WERI-Rb-1 (cell line): Measurements from ENCODE around the gene TM9SF1.

Experiments used
- DNase-seq: peaks from one replicate; pipeline ENCODE4 v3.0.0-alpha.2; 2020
- H3K27ac ChIP-seq: fragments of 250-450 bp; sonication (Bioruptor Pico); 2 replicates; pipeline ENCODE4 v1.5.1; 2020; ENCODE audit warnings: mild to moderate bottlenecking, moderate library complexity
- H3K27me3 ChIP-seq: fragments of 250-450 bp; sonication (Bioruptor Pico); 2 replicates; pipeline ENCODE4 v1.5.1; 2021; ENCODE audit warnings: mild to moderate bottlenecking, low read depth, moderate library complexity; ENCODE audit not compliant: insufficient read depth, severe bottlenecking
- H3K36me3 ChIP-seq: fragments of 250-450 bp; sonication (Bioruptor Pico); 2 replicates; pipeline ENCODE4 v1.5.1; 2020; ENCODE audit warnings: mild to moderate bottlenecking, moderate library complexity
- H3K4me3 ChIP-seq: 2 replicates; pipeline ENCODE4 v1.5.1; 2011; ENCODE audit warnings: low read depth, mild to moderate bottlenecking, control low read depth, low read length
- H3K9me3 ChIP-seq: fragments of 250-450 bp; sonication (Bioruptor Pico); 2 replicates; pipeline ENCODE4 v1.5.1; 2021; ENCODE audit warnings: mild to moderate bottlenecking, moderate library complexity; ENCODE audit not compliant: severe bottlenecking
- TF ChIP-seq, protein P1 (sequence below): IDR thresholded peaks from 2 replicates; pipeline ENCODE4 v1.5.1; 2011; ENCODE audit warnings: low read depth, mild to moderate bottlenecking, control low read depth, inconsistent platforms, low read length

The TM9SF1 gene

DNA sequence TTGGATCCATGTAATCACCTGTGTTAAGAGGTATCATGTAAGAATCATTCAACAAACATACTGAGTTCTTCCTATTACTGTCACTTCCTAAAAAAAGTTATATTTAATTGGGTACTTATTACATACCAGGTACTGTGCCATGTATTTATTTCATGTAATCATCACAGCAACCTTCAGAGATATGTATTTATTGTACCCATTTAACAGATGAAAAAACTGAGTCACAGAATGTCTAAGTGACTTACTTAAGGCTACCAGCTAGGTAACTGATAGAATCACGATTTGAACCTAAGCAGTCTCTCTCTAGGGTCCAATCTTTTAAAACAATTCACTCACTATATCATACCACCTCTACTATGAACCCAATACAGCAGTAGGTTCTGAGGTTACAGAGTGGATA lies 50.8 kb downstream of the TM9SF1 start:
- no peak for DNase-seq
- Histone ChIP-seq H3K27me3 (no peaks in the 10 kb centered on the region), H3K27ac (no peak overlapping the region), H3K36me3 (peaks cover 32% of the 10 kb centered on the region), H3K9me3 (no peaks in the 10 kb centered on the region), H3K4me3 (no peak overlapping the region)
- TF ChIP-seq, protein P1, sequence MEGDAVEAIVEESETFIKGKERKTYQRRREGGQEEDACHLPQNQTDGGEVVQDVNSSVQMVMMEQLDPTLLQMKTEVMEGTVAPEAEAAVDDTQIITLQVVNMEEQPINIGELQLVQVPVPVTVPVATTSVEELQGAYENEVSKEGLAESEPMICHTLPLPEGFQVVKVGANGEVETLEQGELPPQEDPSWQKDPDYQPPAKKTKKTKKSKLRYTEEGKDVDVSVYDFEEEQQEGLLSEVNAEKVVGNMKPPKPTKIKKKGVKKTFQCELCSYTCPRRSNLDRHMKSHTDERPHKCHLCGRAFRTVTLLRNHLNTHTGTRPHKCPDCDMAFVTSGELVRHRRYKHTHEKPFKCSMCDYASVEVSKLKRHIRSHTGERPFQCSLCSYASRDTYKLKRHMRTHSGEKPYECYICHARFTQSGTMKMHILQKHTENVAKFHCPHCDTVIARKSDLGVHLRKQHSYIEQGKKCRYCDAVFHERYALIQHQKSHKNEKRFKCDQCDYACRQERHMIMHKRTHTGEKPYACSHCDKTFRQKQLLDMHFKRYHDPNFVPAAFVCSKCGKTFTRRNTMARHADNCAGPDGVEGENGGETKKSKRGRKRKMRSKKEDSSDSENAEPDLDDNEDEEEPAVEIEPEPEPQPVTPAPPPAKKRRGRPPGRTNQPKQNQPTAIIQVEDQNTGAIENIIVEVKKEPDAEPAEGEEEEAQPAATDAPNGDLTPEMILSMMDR, result no peak

DNA sequence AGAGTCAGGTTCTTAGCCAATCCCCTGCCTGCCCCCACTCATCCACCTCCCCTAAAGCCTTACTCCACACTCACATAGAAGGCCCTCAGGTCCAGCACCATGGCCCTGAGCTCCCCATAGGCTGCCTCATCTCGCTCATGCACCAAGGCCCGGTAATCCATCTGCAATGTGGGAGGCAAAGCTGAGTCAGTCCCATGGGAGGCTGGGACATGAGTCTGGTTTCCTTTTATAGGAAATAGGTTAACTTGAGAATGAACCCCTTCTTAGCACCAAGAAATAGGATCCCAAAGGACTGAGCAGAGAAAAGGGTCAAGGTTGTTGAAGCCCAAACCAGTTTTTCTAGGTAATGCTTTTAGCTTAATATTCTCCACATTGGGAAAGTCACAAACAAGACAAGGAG lies 51.7 kb downstream of the TM9SF1 start:
- Histone ChIP-seq H3K36me3 (peaks cover 32% of the 10 kb centered on the region), H3K27me3 (no peaks in the 10 kb centered on the region), H3K27ac (no peak overlapping the region), H3K4me3 (no peak overlapping the region), H3K9me3 (no peaks in the 10 kb centered on the region)
- DNase-seq, result no peak
- TF ChIP-seq, protein P1, result no peak

DNA sequence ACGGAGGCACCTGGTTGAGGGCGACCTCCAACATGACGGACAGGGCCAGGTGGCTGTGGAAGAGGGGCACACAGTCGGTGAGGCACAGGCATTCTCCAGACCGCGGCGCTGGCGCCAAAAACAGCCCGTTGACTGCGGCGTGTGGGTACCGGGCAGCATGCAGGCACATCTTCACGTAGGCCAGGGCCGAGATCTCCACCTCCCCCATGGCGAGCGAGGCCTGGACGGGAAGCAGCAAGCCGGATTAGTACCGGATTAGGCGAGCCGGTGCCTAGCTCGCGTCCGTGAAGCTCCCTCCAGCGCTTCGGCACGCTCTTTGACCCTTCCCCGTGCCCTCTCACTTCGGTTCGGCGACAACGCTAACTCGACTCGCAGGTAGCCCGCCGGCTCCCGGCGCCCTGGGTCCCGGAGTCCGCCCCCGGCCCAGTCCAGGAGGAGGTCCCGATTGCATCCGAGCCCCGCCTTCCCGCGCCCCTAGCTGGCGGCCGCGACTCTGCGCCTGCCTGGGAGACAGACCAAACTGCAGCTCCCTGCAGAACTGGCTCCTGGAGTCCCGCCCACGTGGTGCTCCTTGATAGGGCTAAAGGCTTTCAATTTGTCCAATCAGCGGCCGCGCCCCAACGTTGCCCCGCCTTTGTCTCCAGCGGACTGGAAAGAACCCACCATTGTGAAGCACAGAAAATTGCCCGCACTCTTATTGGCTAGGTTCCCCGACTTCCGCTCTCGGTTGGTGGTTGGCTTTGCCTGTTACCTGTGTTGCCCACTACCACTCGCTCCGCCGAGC lies 54.0 kb downstream of the TM9SF1 start, which contains the start of gene EMC9:
TSS of gene EMC9 (minus strand) at position 495 of the 784 bp plus-strand sequence. CDS start at position 208, 287 bp downstream.
- peak within 1 kb of the TSS; percentile 96 for H3K27ac ChIP-seq
- DNase-seq, result peak; percentile 100
- no peaks in the 10 kb centered on the region for H3K27me3 ChIP-seq
- H3K4me3 ChIP-seq, result peak within 1 kb of the TSS; percentile 87
- H3K9me3 ChIP-seq, result no peaks in the 10 kb centered on the region
- peaks cover 44% of the 10 kb centered on the region for H3K36me3 ChIP-seq
- TF ChIP-seq, protein P1, result peak; percentile 39

DNA sequence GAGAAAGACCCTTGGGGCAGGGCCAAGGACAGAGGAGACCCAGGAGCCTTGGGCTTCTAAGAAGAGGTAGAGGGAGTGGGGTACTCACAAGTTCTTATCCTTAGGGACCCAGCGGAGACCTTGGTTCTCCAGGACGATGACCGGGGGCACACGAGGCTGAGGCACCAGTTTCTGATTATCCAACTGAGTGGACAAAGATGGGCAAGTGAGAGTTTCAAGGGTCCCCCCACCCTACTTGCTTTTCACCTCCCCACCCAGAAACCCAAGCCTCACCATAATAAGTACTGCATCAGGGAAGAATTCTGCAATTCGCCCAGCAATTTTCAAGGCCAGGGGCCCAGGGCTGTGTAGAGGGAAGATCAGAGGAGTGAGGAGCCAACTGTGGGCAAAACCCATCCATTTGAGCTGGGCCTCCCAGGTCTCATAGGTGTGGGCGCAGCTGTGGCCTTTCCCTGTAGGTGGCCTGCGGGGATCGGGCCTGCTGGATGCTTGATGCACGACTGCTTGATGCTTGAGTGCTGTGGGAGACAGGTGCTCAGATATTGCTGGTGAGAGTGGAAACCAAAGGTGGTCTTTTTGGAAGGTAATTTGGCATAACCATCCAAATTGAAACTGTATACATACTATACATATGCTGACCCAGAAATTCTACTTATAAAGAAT lies 55.8 kb downstream of the TM9SF1 start:
- Histone ChIP-seq H3K36me3 (peaks cover 38% of the 10 kb centered on the region), H3K9me3 (no peaks in the 10 kb centered on the region), H3K27me3 (no peaks in the 10 kb centered on the region), H3K27ac (peak overlapping the region; percentile 96; the same call in 1 of the 2 replicates), H3K4me3 (peak overlapping the region; percentile 87)
- DNase-seq, result peak; percentile 35
- TF ChIP-seq, protein P1, result peak; percentile 23; the same call in 1 of the 2 replicates
